BLaER1 (cell line): ENCODE results near the gene LYPD6B.

ENCODE experiments used
- H3K27ac ChIP-seq: shearing (Covaris generic); formaldehyde crosslinking; 2 replicates; pipeline ENCODE4 v1.8.1; 2022
- H3K27me3 ChIP-seq: shearing (Covaris generic); formaldehyde crosslinking; 2 replicates; pipeline ENCODE4 v1.8.1; 2022
- H3K36me3 ChIP-seq: shearing (Covaris generic); formaldehyde crosslinking; 2 replicates; pipeline ENCODE4 v1.8.1; 2022
- H3K4me1 ChIP-seq: shearing (Covaris generic); formaldehyde crosslinking; 2 replicates; pipeline ENCODE4 v1.8.1; 2022
- H3K4me2 ChIP-seq: shearing (Covaris generic); formaldehyde crosslinking; 2 replicates; pipeline ENCODE4 v1.8.1; 2022
- H3K4me3 ChIP-seq: shearing (Covaris generic); formaldehyde crosslinking; 2 replicates; pipeline ENCODE4 v1.8.1; 2022
- H3K9ac ChIP-seq: shearing (Covaris generic); formaldehyde crosslinking; 2 replicates; pipeline ENCODE4 v1.8.1; 2022
- H3K9me3 ChIP-seq: shearing (Covaris generic); formaldehyde crosslinking; 2 replicates; pipeline ENCODE4 v1.8.1; 2022
- H4K20me1 ChIP-seq: shearing (Covaris generic); formaldehyde crosslinking; 2 replicates; pipeline ENCODE4 v1.8.1; 2022
- Cebpa-rat ChIP-seq: shearing (Covaris generic); IDR thresholded peaks from 2 replicates; pipeline ENCODE4 v1.8.1; 2022

LYPD6B gene

DNA sequence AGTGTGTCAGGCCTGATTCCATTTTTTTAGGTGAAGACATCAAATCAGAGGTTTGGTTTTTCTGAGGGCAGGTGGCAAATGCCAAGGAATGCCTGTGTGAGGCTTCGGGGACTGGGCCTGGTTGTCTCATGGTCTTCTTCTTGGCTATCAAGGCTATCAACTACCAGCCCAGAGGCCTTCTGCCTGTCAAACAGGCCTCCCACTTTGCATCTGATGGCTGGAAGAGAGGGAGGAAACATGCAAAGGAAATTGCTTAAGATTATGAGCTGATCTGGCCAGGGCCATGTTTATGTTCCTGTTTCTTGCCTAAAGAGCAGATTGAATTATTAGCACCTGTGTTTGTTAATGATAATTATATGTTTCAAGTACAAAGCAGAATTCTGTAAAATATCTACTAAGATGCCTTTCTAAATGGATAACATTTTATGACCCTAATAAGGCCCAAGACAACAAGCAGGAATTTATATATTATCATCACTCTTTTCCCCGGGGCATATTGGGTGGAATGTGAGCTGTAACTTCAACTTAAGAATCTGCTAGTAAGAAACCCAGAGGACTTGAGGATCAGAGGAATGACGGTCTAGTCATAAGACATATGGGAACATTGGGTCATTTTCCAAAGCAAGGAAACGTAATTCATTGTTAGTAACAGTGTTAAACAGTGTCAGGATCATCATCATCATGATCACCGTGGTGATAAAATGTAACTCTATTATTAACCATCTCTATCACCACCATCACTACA lies 123.2 kb downstream of the LYPD6B start:
- H3K9ac ChIP-seq: no peak overlapping the region
- H3K27me3 ChIP-seq: peaks cover 10% of the 10 kb centered on the region
- 0 out of 2 replicates have a peak, but pooled peaks cover 10% of the 10 kb centered on the region for H3K9me3 ChIP-seq
- H3K4me1 ChIP-seq: peaks cover 31% of the 10 kb centered on the region
- H3K4me2 ChIP-seq: peak overlapping the region; percentile 84
- peaks cover 6% of the 10 kb centered on the region for H4K20me1 ChIP-seq
- H3K27ac ChIP-seq: no peak overlapping the region
- no peaks in the 10 kb centered on the region for H3K36me3 ChIP-seq
- no peak overlapping the region; the same call in 1 of the 2 replicates for H3K4me3 ChIP-seq
- no peak for TF ChIP-seq Cebpa-rat

- H3K4me2 ChIP-seq: no peak overlapping the region
- peaks cover 11% of the 10 kb centered on the region for H3K27me3 ChIP-seq
- no peaks in the 10 kb centered on the region for H3K36me3 ChIP-seq
- peaks cover 6% of the 10 kb centered on the region for H4K20me1 ChIP-seq
- no peak overlapping the region for H3K4me3 ChIP-seq
- H3K27ac ChIP-seq: no peak overlapping the region
- no peak for TF ChIP-seq Cebpa-rat
- H3K9ac ChIP-seq: no peak overlapping the region
- H3K4me1 ChIP-seq: peaks cover 49% of the 10 kb centered on the region
- H3K9me3 ChIP-seq: 0 out of 2 replicates have a peak, but pooled peaks cover 10% of the 10 kb centered on the region
Observed at GRCh38 chr2:149164296-149164695, 125.8 kb downstream of the LYPD6B start.

DNA sequence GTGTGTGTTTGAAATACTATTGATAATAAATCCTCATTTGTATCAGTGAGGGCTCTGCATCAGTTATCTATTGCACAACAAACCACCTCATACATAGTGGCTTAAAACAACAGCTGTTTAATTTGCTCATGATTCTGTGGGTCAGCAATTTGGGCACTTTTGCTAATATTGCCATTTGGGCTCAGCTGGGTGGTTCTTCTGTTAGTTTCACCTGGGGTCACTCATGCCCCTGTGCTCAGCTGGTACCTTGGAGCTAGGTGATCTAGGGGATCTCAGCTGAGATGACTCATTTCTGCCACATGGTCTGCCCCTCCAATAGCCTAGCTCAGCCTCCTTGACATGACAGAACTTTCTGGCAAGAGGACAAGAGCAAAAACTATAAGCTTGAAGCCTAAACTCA lies 126.3 kb downstream of the LYPD6B start:
- TF ChIP-seq Cebpa-rat: no peak
- peaks cover 49% of the 10 kb centered on the region for H3K4me1 ChIP-seq

DNA sequence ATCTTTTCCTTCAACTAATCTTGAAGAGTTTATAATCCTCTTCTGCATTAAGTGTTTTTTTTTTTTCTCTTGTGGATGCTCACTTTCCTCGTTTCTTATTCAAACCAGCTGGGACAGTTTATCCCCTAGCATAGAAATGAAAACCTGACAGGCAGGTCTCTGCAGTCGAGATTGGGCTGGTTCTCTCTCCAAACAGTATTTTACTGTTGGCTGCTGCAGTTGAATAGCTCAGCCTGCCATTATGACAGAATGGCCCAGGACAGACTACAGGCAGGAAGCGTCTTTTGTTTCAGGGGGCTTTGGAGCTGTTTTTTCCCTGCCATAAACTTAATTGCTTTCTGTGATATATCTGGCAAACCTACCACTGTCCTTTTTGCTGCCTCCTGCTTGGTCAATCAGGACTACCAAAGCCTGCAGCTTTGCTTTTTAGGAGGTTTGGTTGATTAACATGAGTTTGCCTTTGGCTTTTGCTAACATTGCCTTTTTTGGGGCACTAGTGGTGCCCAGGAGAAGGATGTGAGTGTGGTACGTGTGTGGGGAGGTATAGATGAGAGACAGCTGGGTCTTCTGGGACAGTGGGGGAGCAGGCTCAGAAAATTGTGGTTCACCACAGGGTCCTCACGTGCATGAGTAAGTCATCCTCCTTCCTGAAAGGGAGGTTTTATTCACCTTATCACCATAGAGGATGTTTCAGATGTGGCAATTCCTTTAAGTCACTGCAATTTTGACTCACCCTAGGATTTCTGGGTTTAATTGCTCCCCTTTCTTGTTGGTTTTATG lies 128.7 kb downstream of the LYPD6B start:
- peak; percentile 49; the same call in 1 of the 2 replicates for TF ChIP-seq Cebpa-rat
- Histone ChIP-seq H3K9ac (no peak overlapping the region), H3K4me3 (no peak overlapping the region), H3K9me3 (peaks cover 19% of the 10 kb centered on the region), H3K27ac (no peak overlapping the region), H3K36me3 (no peaks in the 10 kb centered on the region), H3K4me1 (peaks cover 25% of the 10 kb centered on the region), H4K20me1 (no peaks in the 10 kb centered on the region), H3K27me3 (peaks cover 11% of the 10 kb centered on the region), H3K4me2 (peak overlapping the region; percentile 67)

More for the DNA sequence above, 126.3 kb downstream of the LYPD6B start:
- H3K9ac ChIP-seq: no peak overlapping the region
- peaks cover 11% of the 10 kb centered on the region for H3K27me3 ChIP-seq
- no peaks in the 10 kb centered on the region for H3K36me3 ChIP-seq
- no peak overlapping the region for H3K4me2 ChIP-seq
- peaks cover 6% of the 10 kb centered on the region for H4K20me1 ChIP-seq
- H3K4me3 ChIP-seq: no peak overlapping the region
- 0 out of 2 replicates have a peak, but pooled peaks cover 10% of the 10 kb centered on the region for H3K9me3 ChIP-seq
- H3K27ac ChIP-seq: no peak overlapping the region

- Histone ChIP-seq H3K27ac (no peak overlapping the region), H3K36me3 (no peaks in the 10 kb centered on the region), H4K20me1 (no peaks in the 10 kb centered on the region), H3K4me3 (no peak overlapping the region), H3K4me2 (peak overlapping the region; percentile 67), H3K9ac (no peak overlapping the region), H3K27me3 (peaks cover 11% of the 10 kb centered on the region), H3K9me3 (peaks cover 24% of the 10 kb centered on the region), H3K4me1 (peaks cover 22% of the 10 kb centered on the region)
- TF ChIP-seq Cebpa-rat: no peak
Observed at GRCh38 chr2:149167941-149168340, 129.4 kb downstream of the LYPD6B start.

GRCh38 chr2:149169656-149170055 lies 131.2 kb downstream of the LYPD6B start:
- peaks cover 22% of the 10 kb centered on the region for H3K4me1 ChIP-seq
- no peak overlapping the region for H3K4me2 ChIP-seq
- no peaks in the 10 kb centered on the region for H3K36me3 ChIP-seq
- H3K27me3 ChIP-seq: peaks cover 7% of the 10 kb centered on the region
- H3K9ac ChIP-seq: no peak overlapping the region
- TF ChIP-seq Cebpa-rat: no peak
- H3K4me3 ChIP-seq: no peak overlapping the region
- H4K20me1 ChIP-seq: no peaks in the 10 kb centered on the region
- H3K27ac ChIP-seq: no peak overlapping the region
- peaks cover 20% of the 10 kb centered on the region for H3K9me3 ChIP-seq

DNA sequence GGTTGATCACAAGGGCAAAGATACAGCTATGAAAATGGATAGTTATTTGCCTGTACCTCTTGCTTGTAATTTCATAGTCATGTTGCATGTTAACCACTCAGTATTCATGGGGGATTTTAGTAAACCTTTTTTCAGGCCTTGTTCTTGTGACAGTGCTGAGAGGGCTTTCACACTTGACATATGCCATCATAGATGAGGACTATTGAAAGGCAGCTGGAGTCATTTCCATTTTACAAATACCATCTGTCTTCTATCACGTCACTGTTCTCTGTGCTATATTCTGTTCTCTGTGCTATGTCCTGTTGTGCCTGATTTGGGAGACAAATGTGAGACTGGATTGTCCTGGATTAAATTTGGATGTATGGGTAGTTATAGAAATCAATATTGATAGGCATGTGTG lies 131.7 kb downstream of the LYPD6B start:
- H3K4me3 ChIP-seq: no peak overlapping the region
- no peak for TF ChIP-seq Cebpa-rat
- H3K9ac ChIP-seq: no peak overlapping the region
- H3K36me3 ChIP-seq: no peaks in the 10 kb centered on the region
- peaks cover 22% of the 10 kb centered on the region for H3K4me1 ChIP-seq
- no peak overlapping the region for H3K4me2 ChIP-seq
- H3K27ac ChIP-seq: no peak overlapping the region
- H4K20me1 ChIP-seq: no peaks in the 10 kb centered on the region
- peaks cover 15% of the 10 kb centered on the region for H3K9me3 ChIP-seq
- peaks cover 4% of the 10 kb centered on the region for H3K27me3 ChIP-seq

- Histone ChIP-seq H3K36me3 (no peaks in the 10 kb centered on the region), H3K9ac (no peak overlapping the region), H3K4me2 (no peak overlapping the region), H3K4me3 (no peak overlapping the region), H3K27me3 (peaks cover 4% of the 10 kb centered on the region; the same call in 1 of the 2 replicates), H4K20me1 (no peaks in the 10 kb centered on the region), H3K27ac (no peak overlapping the region), H3K9me3 (peaks cover 15% of the 10 kb centered on the region), H3K4me1 (peaks cover 22% of the 10 kb centered on the region)
- no peak for TF ChIP-seq Cebpa-rat
Observed at GRCh38 chr2:149170911-149171310, 132.4 kb downstream of the LYPD6B start.

GRCh38 chr2:149173220-149173619 lies 134.7 kb downstream of the LYPD6B start:
- no peak overlapping the region for H3K4me2 ChIP-seq
- H3K4me3 ChIP-seq: no peak overlapping the region
- H3K4me1 ChIP-seq: peaks cover 2% of the 10 kb centered on the region
- no peaks in the 10 kb centered on the region for H3K36me3 ChIP-seq
- H4K20me1 ChIP-seq: no peaks in the 10 kb centered on the region
- no peak for TF ChIP-seq Cebpa-rat
- no peaks in the 10 kb centered on the region for H3K27me3 ChIP-seq
- H3K9ac ChIP-seq: no peak overlapping the region
- no peak overlapping the region for H3K27ac ChIP-seq
- peaks cover 15% of the 10 kb centered on the region for H3K9me3 ChIP-seq

DNA sequence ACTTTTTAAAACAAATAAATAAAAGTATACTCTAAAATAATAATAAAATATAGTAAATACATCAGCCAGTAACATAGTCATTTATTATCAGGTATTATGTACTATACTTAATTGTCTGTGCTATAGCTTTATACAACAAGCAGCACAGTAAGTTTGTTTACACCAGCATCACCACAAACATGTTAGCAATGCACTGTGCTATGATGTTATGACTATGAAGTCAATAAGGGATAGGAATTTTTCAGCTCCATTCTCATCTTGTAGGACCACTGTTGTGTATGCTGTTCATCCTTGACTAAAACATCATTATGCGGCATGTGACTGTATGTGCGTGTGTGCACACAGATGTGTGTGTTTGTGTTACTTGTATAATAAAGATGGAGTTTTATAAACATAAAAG lies 137.5 kb downstream of the LYPD6B start:
- Histone ChIP-seq H3K9ac (no peak overlapping the region), H3K4me3 (no peak overlapping the region), H3K36me3 (no peaks in the 10 kb centered on the region), H4K20me1 (no peaks in the 10 kb centered on the region), H3K27ac (no peak overlapping the region), H3K4me2 (no peak overlapping the region), H3K9me3 (peaks cover 15% of the 10 kb centered on the region), H3K27me3 (no peaks in the 10 kb centered on the region), H3K4me1 (no peaks in the 10 kb centered on the region)
- TF ChIP-seq Cebpa-rat: no peak
